Measurements from ENCODE around the gene DPP10.

Gene DPP10

GRCh38 chr2:114784890-114785583 is 342.6 kb downstream of the DPP10 start:
- TF ChIP-seq TAF1 (IDR thresholded peaks at IDR 0.05; ENCODE audit: borderline replicate concordance, insufficient read depth, low read length): no peak
- no peak for TF ChIP-seq REST (IDR thresholded peaks at IDR 0.05; ENCODE audit: insufficient read depth in 1 of 2, low read depth in 2 of 2, low read length in 2 of 2)
- no peak for TF ChIP-seq POLR2AphosphoS5 (IDR thresholded peaks at IDR 0.05; ENCODE audit: low read depth, low read length)
- TF ChIP-seq FOXP2 (optimal IDR thresholded peaks at IDR 0.05; ENCODE audit: borderline replicate concordance, extremely low read depth, extremely low read length, insufficient read depth): no peak
- TF ChIP-seq SIN3A (IDR thresholded peaks at IDR 0.05; ENCODE audit: borderline replicate concordance, insufficient read depth, low read length): no peak

- TF ChIP-seq POLR2AphosphoS5 (IDR thresholded peaks at IDR 0.05; ENCODE audit: low read depth, low read length) (no peak), FOXP2 (optimal IDR thresholded peaks at IDR 0.05; ENCODE audit: borderline replicate concordance, extremely low read depth, extremely low read length, insufficient read depth) (no peak), REST (IDR thresholded peaks at IDR 0.05; ENCODE audit: insufficient read depth in 1 of 2, low read depth in 2 of 2, low read length in 2 of 2) (no peak), SIN3A (IDR thresholded peaks at IDR 0.05; ENCODE audit: borderline replicate concordance, insufficient read depth, low read length) (no peak), TAF1 (IDR thresholded peaks at IDR 0.05; ENCODE audit: borderline replicate concordance, insufficient read depth, low read length) (no peak)
Observed at GRCh38 chr2:114786901-114787300, 344.5 kb downstream of the DPP10 start.

- TF ChIP-seq POLR2AphosphoS5 (IDR thresholded peaks at IDR 0.05; ENCODE audit: low read depth, low read length): no peak
- no peak for TF ChIP-seq SIN3A (IDR thresholded peaks at IDR 0.05; ENCODE audit: borderline replicate concordance, insufficient read depth, low read length)
- no peak for TF ChIP-seq TAF1 (IDR thresholded peaks at IDR 0.05; ENCODE audit: borderline replicate concordance, insufficient read depth, low read length)
- TF ChIP-seq REST (IDR thresholded peaks at IDR 0.05; ENCODE audit: insufficient read depth in 1 of 2, low read depth in 2 of 2, low read length in 2 of 2): no peak
- no peak for TF ChIP-seq FOXP2 (optimal IDR thresholded peaks at IDR 0.05; ENCODE audit: borderline replicate concordance, extremely low read depth, extremely low read length, insufficient read depth)
Observed at GRCh38 chr2:114787486-114787885, 345.0 kb downstream of the DPP10 start.

- TF ChIP-seq REST (IDR thresholded peaks at IDR 0.05; ENCODE audit: insufficient read depth in 1 of 2, low read depth in 2 of 2, low read length in 2 of 2): no peak
- no peak for TF ChIP-seq TAF1 (IDR thresholded peaks at IDR 0.05; ENCODE audit: borderline replicate concordance, insufficient read depth, low read length)
- no peak for TF ChIP-seq FOXP2 (optimal IDR thresholded peaks at IDR 0.05; ENCODE audit: borderline replicate concordance, extremely low read depth, extremely low read length, insufficient read depth)
- no peak for TF ChIP-seq SIN3A (IDR thresholded peaks at IDR 0.05; ENCODE audit: borderline replicate concordance, insufficient read depth, low read length)
- TF ChIP-seq POLR2AphosphoS5 (IDR thresholded peaks at IDR 0.05; ENCODE audit: low read depth, low read length): no peak
Observed at GRCh38 chr2:114789989-114790388, 347.5 kb downstream of the DPP10 start.
